Measurements from ENCODE around the gene KRTAP2-2.

Gene KRTAP2-2

DNA sequence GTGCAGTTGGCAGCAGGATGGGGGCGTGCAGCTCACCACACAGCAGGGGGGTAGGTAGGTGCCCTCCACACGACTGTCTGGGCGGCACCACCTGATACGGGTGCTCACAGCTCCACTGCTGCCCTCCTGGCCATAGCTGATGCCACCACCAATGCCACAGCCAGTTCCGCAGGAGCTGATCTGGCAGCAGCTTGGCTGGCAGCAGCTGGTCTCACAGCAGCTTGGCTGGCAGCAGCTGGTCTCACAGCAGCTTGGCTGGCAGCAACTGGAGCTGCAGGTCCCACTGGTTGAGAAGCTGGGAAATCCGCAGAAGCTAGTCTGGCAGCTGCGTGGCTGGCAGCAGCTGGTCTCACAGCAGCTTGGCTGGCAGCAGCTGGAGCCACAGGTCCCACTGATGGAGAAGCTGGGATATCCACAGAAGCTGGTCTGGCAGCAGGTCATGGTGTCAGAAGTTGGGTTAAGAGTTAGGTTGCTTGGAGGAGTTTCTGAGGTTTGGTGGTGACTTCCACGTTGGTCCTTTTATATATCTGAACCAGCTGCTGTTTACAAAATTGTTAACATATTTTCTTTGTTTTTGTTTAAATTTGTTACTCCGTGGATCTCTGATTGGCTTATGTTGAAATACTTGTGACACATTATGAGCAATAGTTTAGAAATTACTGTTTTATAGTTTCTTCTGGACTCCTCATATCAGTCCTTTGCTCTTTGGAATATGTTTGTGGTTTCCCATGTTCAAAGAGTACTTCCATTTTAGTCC, 28.1 kb downstream of the KRTAP2-2 start, which contains the start of gene KRTAP1-5:
Gene KRTAP1-5 (minus strand): TSS at position 494 of the 757 bp plus-strand sequence. CDS start 53 bp downstream, at position 441.
- DNase-seq (ENCODE audit: low read depth in 2 of 2), result no peak

DNA sequence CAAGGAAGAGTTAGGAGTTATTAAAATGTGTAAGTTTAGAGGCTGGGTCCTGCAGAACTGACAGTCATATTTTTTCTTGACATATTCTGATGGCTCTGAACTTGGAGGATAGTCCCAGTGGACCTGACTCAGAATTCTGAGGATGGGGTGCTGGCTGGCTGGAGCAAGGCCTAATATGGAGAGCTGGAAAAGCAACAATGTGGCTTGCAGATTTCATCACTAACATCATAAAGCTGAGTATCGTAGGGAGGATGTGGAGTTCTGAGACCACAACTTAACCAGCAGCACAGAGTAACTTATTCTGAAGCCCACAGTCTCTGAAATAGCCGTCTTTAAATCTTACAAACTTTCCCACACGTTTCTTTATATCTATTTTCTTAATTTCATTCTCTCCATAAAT, 30.3 kb downstream of the KRTAP2-2 start:
- no peak for DNase-seq (ENCODE audit: low read depth in 2 of 2)

GRCh38 chr17:41020336-41020735, 34.7 kb downstream of the KRTAP2-2 start:
- DNase-seq (ENCODE audit: low read depth in 2 of 2), result no peak

DNA sequence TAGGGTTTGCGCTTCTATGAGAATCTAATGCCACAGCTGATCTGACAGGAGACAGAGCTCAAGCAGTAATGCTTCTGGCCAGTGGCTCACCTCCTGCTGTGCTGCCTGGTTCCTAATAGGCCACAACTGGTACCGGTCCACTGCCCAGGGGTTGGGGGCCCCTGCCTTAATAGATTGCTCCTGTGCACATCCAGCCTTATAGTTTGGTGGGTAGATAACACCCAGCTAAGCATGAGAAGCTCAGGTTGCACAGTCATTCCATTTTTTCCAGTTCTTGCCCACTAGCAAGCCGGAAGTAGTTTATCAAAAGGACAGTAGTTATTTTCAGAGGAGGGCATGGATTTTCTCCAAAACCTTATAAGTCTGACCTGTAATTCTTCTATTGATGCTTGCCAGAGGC, 35.6 kb downstream of the KRTAP2-2 start:
- DNase-seq (ENCODE audit: low read depth in 2 of 2), result no peak

GRCh38 chr17:41018541-41018940, 36.5 kb downstream of the KRTAP2-2 start:
- no peak for DNase-seq (ENCODE audit: low read depth in 2 of 2)

DNA sequence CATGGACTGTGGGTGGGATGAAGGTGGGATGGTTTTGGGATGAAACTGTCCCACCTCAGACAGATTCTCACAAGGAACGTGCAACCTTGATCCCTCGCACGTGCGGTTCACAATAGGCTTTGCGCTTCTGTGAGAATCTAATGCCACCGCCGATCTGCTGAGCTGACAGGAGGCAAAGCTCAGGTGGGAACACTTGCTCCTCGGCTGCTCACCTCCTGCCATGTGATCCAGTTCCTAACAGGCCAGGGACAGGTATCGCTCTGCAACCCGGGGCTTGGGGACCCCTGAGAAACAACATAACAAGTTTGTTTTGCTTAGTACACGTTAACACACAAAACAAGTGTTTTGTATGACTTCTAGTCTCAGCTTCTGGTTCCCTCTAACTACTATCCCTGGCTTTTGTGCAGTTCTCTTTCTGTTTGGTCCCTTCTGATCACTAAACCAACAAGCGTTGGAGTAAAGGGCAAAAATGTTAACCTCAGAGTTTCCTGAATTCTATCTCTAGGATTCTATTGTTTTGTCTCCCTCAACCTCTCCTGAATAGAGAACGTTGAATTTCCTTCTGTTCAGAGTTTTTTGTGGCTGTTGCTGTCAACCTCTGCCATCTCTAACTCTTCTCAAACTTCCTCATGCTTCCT, 38.3 kb downstream of the KRTAP2-2 start:
- no peak for DNase-seq (ENCODE audit: low read depth in 2 of 2)

DNA sequence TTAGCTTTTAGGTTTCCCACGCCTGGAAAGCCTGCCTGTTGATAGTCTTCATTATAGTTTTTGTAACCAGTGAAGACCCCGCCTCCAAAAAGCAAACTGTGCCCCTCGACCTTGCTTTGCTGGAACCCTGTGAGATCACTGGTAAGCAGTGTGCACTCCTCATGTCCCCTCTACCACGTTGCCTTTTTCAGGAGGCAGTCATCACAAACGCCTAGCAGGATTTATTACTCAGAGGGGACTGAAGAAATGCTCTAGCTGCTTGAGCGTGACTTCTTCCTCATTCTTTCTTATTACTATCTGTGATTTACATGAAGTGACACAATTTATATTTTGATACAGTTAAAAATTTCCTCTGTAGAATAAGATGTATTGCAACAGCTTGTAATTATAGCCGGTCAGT, 39.6 kb downstream of the KRTAP2-2 start:
- DNase-seq (ENCODE audit: low read depth in 2 of 2), result no peak

DNA sequence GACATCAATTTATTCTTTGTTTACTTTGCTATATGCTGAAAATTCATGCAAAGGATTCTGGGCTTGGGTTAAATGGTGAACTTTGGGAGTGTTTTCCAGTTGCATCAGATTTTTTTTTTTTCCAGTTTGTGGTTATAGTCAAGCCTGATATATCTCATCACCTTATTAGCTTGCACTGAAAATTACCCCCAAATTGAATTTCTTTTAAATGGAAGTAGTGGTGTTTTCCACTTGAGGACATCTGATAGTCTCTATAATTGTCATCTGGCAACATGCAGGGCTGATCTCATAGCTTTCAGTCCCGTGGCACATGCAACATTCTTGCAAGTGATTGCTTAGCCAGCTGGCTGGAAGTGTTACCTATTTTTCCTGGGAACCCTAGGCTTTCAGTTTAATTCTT, 41.4 kb downstream of the KRTAP2-2 start:
- no peak for DNase-seq (ENCODE audit: low read depth in 2 of 2)

GRCh38 chr17:41013181-41013580, 41.8 kb downstream of the KRTAP2-2 start:
- no peak for DNase-seq (ENCODE audit: low read depth in 2 of 2)

- no peak for DNase-seq (ENCODE audit: low read depth in 2 of 2)
These were observed 42.5 kb downstream of the KRTAP2-2 start for GRCh38 chr17:41012326-41013120.

- DNase-seq (ENCODE audit: low read depth in 2 of 2), result no peak
These were observed 44.6 kb downstream of the KRTAP2-2 start for GRCh38 chr17:41010441-41010840.

DNA sequence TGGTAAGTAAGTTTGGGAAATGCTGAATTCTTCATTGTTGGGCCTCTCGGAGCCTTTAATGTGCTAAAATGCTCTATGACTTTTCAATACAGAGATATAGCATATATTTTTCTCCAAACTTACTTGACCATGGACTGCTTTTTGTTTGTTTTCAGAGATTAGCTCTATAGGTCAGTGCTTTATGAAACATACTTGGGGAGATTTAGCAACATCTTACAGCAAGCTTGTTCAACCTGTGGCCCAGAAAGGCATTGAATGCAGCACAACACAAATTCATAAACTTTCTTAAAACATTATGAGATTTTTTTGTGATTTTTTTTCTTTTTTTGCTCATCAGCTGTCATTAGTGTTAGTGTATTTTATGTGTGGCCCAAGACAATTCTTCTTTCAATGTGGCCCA, 45.1 kb downstream of the KRTAP2-2 start:
- no peak for DNase-seq (ENCODE audit: low read depth in 2 of 2)

DNA sequence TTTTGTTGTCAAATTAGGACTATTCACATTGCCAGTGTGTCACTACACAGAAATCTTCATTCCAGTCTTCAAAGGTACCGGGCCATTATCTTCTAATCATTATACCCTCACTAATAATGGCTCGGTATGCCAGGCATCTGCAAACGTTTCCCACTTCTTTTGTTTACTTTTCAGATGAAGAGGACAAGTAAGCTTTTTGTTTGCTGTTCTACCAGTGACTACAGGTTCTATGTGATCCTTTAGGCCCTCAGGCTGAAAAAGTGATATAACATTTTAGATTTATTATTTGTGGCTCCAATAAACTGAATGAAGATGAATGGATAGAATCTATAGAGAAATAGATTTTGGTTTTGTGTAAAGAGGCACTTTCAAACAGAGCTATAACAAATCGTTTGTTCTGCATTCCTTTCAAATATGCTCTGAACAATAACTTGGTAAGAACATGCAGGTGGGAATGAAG, 45.7 kb downstream of the KRTAP2-2 start:
- no peak for DNase-seq (ENCODE audit: low read depth in 2 of 2)

- DNase-seq (ENCODE audit: low read depth in 2 of 2), result no peak
These were observed 46.2 kb downstream of the KRTAP2-2 start, which contains the start of gene KRTAP3-1 for GRCh38 chr17:41008811-41009210. TSS of gene KRTAP3-1 (minus strand) at chr17:41009128. CDS start at chr17:41009074, 54 bp downstream.
